ENCODE data around the gene COMMD4.
"Not testable (repeated sequence)": the region's sequence is repeated elsewhere in the genome, so short reads cannot be mapped to it uniquely, and the experiment has no call there.

COMMD4 gene

GRCh38 chr15:75333654-75334419, 2.0 kb upstream of the COMMD4 start:
- DNase-seq = not testable (repeated sequence)

GRCh38 chr15:75335313-75335704, 554 bp upstream of the COMMD4 start:
- DNase-seq = no peak

- DNase-seq = no peak
Observed at GRCh38 chr15:75338661-75339240, 2.9 kb downstream of the COMMD4 start.

GRCh38 chr15:75339531-75340240, 3.8 kb downstream of the COMMD4 start:
- DNase-seq = no peak

GRCh38 chr15:75342221-75342620, 6.4 kb downstream of the COMMD4 start:
- DNase-seq = no peak

- not testable (repeated sequence) for DNase-seq
Observed at GRCh38 chr15:75343953-75344352, 8.1 kb downstream of the COMMD4 start.

GRCh38 chr15:75346796-75347221, 10.9 kb downstream of the COMMD4 start, which contains the start of gene NEIL1:
TSS of gene NEIL1 (plus strand) at chr15:75347039. CDS start at chr15:75348906, 1,867 bp downstream.
- DNase-seq = no peak

- peak in 4 of 5 donors; percentile 34 to 57 (median 42) for DNase-seq
Observed at GRCh38 chr15:75347222-75348033, 11.6 kb downstream of the COMMD4 start.

- no peak for DNase-seq
Observed at GRCh38 chr15:75348034-75348561, 12.2 kb downstream of the COMMD4 start.

- DNase-seq = no peak
Observed at GRCh38 chr15:75348562-75349350, 12.9 kb downstream of the COMMD4 start.

GRCh38 chr15:75349351-75349669, 13.4 kb downstream of the COMMD4 start:
- DNase-seq = not testable (repeated sequence)

GRCh38 chr15:75349851-75350588, 14.2 kb downstream of the COMMD4 start:
- peak; percentile 45 to 96 (median 69) for DNase-seq

- no peak for DNase-seq
Observed at GRCh38 chr15:75350601-75351361, 14.9 kb downstream of the COMMD4 start.

GRCh38 chr15:75352186-75353080, 16.6 kb downstream of the COMMD4 start:
- DNase-seq = no peak

GRCh38 chr15:75353604-75354003, 17.7 kb downstream of the COMMD4 start:
- DNase-seq = no peak

- no peak for DNase-seq
Observed at GRCh38 chr15:75354454-75354853, 18.6 kb downstream of the COMMD4 start.

- no peak for DNase-seq
Observed at GRCh38 chr15:75355369-75355768, 19.5 kb downstream of the COMMD4 start.

GRCh38 chr15:75356006-75356405, 20.1 kb downstream of the COMMD4 start:
- DNase-seq = no peak

GRCh38 chr15:75356517-75356916, 20.7 kb downstream of the COMMD4 start:
- no peak for DNase-seq

Measured in T-helper 1 cell (primary cell).